ENCODE data around the gene GORAB. TPM values are rescaled to one million over a fixed set of nuclear protein-coding genes. Genes with fewer than 3 reads are reported as not detected.

GORAB gene
- total RNA-seq, 1 donor from 2014 or later = 4.7 TPM

DNA sequence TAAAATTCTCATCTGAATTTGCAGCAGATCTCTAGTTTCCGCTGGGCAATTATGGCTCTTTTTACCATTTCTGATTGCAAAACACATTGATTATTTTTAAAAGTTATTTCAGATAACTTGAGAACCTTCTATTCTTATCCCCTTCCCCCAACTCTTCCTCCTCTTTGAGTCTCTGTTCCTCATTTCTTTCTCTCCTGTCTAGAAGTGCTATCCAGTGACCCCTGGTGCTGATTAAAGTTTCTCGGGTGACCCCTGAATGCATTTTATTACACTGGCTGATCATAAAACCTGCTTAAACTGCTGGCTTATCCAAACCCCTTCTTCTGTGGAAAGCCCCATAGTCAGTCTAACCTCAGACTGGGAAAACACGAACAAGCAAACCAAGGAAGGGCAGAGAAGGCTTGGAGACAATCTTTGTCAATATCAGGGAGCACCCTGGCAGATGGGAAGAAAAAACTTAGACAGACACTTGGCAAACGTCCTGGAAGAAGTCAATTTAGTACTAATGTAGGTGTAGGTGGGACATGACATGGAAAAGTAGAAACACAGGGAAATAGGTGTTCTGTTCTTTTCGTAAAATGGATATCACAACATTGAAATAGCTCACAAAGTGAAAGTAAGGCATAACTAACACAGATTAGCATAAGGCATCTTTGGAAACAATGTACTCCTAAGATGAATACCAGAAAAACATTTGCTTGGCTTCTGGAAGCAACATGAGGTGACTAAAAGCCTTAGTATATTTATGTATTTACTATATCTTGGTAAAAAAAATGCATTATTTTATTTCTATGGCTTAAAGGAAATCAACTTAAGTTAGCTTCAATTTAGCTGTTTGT lies 61.4 kb downstream of the GORAB start:
- ATAC-seq = no peak

GRCh38 chr1:170594066-170594626 lies 62.2 kb downstream of the GORAB start:
- ATAC-seq = no peak

DNA sequence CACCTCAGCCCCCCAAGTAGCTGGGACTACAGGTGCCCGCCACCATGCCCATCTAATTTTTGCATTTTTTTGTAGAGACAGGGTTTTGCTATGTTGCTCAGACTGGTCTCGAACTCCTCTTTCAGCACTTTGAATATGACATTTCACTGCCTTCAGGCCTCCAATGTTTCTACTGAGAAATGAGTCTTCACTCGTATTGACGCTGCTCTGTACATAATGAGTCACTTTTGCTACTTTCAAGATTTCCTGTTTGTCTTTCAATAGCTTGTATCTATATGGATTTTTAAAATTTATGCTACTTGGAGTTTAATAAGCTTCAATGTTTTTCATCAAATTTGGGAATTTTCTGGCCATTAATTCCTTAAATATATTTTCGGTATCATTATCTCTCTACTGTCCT lies 64.7 kb downstream of the GORAB start:
- ATAC-seq = no peak

DNA sequence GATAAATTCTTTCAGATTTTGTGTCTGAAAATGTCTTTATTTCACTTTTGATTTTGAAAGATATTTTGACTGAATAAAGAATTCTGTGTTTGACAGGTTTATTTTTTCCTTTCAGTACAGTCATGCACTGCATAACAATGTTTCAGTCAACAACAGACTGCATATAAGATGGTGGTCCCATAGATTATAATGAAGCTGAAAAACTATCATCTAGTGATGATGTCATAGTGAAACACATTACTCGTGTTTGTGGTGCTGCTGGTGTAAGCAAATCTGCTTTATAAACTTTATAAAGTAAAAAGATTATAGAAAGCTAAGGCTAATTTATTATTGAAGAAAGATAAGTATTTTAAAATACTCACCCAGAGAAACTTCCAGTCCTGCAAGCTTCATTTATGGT lies 66.7 kb downstream of the GORAB start:
- ATAC-seq = no peak

DNA sequence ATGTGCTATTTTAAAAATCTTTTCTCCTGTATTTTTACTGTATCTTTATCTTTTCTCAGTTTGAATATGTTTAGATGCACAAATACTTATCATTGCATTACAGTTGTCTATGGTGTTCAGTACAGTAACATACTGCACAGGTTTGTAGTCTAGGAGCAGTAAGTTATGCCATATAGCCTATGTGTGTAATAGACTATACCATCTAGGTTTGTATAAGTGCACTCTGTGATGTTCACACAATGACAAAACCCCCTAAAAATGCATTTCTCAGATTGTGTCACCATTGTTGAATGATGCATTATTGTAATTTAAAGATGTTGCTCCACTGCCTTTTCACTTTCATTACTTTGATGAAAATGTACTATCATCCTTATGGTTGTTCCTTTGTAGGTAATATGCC lies 67.1 kb downstream of the GORAB start:
- no peak for ATAC-seq

DNA sequence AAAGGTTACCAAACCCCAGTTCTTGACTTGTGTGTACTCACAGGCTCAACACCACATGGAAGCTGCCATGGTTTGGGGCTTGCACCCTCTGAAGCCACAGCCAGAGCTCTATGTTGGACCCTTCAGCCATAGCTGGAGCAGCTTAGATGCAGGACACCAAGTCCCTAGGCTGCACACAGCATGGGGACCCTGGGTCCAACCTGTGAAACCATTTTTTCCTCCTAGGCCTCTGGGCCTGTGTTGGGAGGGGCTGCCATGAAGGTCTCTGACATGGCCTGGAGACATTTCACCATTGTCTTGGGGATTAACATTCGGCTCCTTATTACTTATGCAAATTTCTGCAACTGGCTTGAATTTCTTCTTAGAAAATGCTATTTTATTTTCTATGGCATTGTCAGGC lies 69.9 kb downstream of the GORAB start:
- no peak for ATAC-seq

Other genes starting within 250 kb of the GORAB start
- gene PRRX1, start 132.0 kb downstream of the GORAB start, total RNA-seq = 2.9 TPM